ENCODE data around the gene KHSRP.

DNA sequence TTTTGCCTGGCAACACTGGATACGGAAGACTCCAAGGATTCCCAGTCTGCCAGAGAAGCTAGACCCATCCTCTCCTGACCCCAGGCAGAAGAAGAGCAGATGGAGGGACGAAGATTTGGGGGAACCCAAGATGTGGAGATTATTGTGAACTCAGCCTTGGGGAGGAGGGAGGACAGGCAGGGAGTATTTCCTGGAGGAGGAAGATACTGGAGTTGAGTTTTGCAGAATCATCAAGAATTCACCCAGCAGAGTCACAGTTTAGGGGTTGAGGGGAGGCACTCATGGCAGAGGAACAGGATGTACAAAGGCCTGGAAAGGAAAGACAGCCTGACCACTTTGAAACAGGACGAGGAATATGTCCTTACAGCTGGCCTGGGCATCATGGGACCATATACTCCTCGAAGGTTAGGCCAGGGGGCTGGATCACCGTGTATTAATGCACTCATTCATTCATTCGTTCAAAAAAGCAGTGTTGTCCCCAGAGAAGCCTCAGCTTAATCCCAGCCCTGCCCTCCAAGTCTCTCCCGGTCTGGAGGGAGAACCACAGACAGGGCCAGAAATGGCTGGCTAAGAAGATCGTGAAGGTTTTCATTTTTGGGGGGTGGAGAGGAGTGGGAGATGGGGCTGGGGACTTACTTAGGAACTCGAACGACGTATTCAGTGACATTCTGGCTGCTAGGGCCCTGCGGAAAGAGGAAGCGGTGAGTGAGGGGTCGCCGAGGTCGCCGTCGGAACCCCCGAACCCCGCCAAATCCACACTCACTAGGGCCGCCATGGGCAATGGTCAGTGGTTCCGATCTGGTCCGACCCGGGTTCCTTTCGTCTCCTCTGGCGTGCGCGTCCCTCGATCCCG lies 32.2 kb downstream of the KHSRP start:
- TF ChIP-seq, protein P1, sequence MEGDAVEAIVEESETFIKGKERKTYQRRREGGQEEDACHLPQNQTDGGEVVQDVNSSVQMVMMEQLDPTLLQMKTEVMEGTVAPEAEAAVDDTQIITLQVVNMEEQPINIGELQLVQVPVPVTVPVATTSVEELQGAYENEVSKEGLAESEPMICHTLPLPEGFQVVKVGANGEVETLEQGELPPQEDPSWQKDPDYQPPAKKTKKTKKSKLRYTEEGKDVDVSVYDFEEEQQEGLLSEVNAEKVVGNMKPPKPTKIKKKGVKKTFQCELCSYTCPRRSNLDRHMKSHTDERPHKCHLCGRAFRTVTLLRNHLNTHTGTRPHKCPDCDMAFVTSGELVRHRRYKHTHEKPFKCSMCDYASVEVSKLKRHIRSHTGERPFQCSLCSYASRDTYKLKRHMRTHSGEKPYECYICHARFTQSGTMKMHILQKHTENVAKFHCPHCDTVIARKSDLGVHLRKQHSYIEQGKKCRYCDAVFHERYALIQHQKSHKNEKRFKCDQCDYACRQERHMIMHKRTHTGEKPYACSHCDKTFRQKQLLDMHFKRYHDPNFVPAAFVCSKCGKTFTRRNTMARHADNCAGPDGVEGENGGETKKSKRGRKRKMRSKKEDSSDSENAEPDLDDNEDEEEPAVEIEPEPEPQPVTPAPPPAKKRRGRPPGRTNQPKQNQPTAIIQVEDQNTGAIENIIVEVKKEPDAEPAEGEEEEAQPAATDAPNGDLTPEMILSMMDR (IDR thresholded peaks at IDR 0.05) = no peak
- no peak for TF ChIP-seq POLR2A (IDR thresholded peaks at IDR 0.05)
